ENCODE results near the gene RAPGEF4. TPM values are rescaled to one million over a fixed set of nuclear protein-coding genes. Genes with fewer than 3 reads are reported as not detected.

RAPGEF4 gene
- total RNA-seq, 1 experiment from 2014 or later, result not detected

DNA sequence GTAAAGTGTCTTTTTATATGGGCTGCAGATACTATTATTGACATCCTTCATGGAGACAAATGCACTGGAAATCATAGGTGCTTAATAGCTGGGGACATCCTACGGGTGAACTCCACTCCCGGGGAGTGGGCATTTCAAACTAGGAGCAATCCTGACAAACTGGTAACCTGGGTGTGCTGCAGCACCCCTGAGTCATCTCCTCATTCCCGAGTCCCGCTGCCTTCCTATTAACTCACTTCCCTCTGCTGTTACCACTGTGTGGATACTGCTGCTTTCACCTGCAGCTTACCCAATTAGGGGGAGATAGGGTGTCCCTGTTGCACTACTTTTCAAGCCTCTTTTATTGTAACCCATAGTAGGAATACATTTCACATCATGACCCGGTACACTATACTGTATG, 134.2 kb downstream of the RAPGEF4 start:
- Histone ChIP-seq H3K9me2 (ENCODE audit: insufficient read depth) (no peaks in the 10 kb centered on the region), H3K79me2 (ENCODE audit: low read depth) (no peaks in the 10 kb centered on the region), H4K20me1 (ENCODE audit: insufficient read depth) (no peaks in the 10 kb centered on the region), H3K9me3 (ENCODE audit: insufficient read depth, low read depth) (no peaks in the 10 kb centered on the region), H3F3A (ENCODE audit: insufficient read depth, low read depth) (peaks cover 7% of the 10 kb centered on the region), H3K4me3 (no peak overlapping the region), H3K27me3 (ENCODE audit: insufficient read depth, low read depth) (no peaks in the 10 kb centered on the region), H3K4me1 (replicated peaks; ENCODE audit: insufficient read depth) (peaks cover 7% of the 10 kb centered on the region), H3K27ac (no peak overlapping the region), H2AFZ (no peak overlapping the region; the same call in 1 of the 2 replicates), H3K4me2 (0 out of 2 replicates have a peak overlapping the region, but pooled peaks have one; percentile 10), H3K36me3 (ENCODE audit: low read depth) (no peaks in the 10 kb centered on the region)
- CTCF ChIA-PET, result interaction anchor here (0.9 to 1.5 kb wide), 2 partner anchors 10 to 62 kb away, joined by 3 to 5 read pairs; no protein-coding TSS in a partner anchor
- no TSS peak for BruUV-seq (replicated peaks)
- POLR2A ChIA-PET (ENCODE audit: unreplicated experiment), result interaction anchor here (0.6 kb wide), 1 partner anchor 1411 kb away, joined by 6 read pairs; no protein-coding TSS in a partner anchor
- peak; percentile 16 to 55 for DNase-seq
- TF ChIP-seq EZH2 (IDR thresholded peaks at IDR 0.05; ENCODE audit: low read depth) (no peak), CTCF (conservative IDR thresholded peaks at IDR 0.05) (no peak)
- intact Hi-C loops (cut with micrococcal nuclease; ENCODE audit: unreplicated experiment), result no loop called here

- H3K27me3 ChIP-seq (ENCODE audit: insufficient read depth, low read depth), result no peaks in the 10 kb centered on the region
- H3K4me1 ChIP-seq (replicated peaks; ENCODE audit: insufficient read depth), result peaks cover 7% of the 10 kb centered on the region
- TF ChIP-seq EZH2 (IDR thresholded peaks at IDR 0.05; ENCODE audit: low read depth) (no peak), CTCF (conservative IDR thresholded peaks at IDR 0.05) (no peak)
- H3K4me2 ChIP-seq, result no peak overlapping the region
- no peak for DNase-seq
- intact Hi-C loops (cut with micrococcal nuclease; ENCODE audit: unreplicated experiment), result no loop called here
- CTCF ChIA-PET, result interaction anchor here (0.7 to 1.5 kb wide), 2 partner anchors 60 to 61 kb away, joined by 3 to 5 read pairs; no protein-coding TSS in a partner anchor
- BruUV-seq (replicated peaks), result no TSS peak
- H2AFZ ChIP-seq, result no peak overlapping the region
- H3K79me2 ChIP-seq (ENCODE audit: low read depth), result no peaks in the 10 kb centered on the region
- no peak overlapping the region for H3K4me3 ChIP-seq
- no peak overlapping the region for H3K27ac ChIP-seq
- H3K36me3 ChIP-seq (ENCODE audit: low read depth), result no peaks in the 10 kb centered on the region
- peaks cover 7% of the 10 kb centered on the region for H3F3A ChIP-seq (ENCODE audit: insufficient read depth, low read depth)
- no peaks in the 10 kb centered on the region for H3K9me3 ChIP-seq (ENCODE audit: insufficient read depth, low read depth)
- H4K20me1 ChIP-seq (ENCODE audit: insufficient read depth), result no peaks in the 10 kb centered on the region
- no peaks in the 10 kb centered on the region for H3K9me2 ChIP-seq (ENCODE audit: insufficient read depth)
- POLR2A ChIA-PET (ENCODE audit: unreplicated experiment), result interaction anchor here (0.6 kb wide), 1 partner anchor 1410 kb away, joined by 6 read pairs; no protein-coding TSS in a partner anchor
Observed at GRCh38 chr2:172870396-172870795, 134.8 kb downstream of the RAPGEF4 start.

GRCh38 chr2:172877826-172878225, 142.2 kb downstream of the RAPGEF4 start:
- Histone ChIP-seq H3K36me3 (ENCODE audit: low read depth) (no peaks in the 10 kb centered on the region), H3K27ac (no peak overlapping the region), H3K4me2 (no peak overlapping the region), H3K27me3 (ENCODE audit: insufficient read depth, low read depth) (no peaks in the 10 kb centered on the region), H3K4me3 (no peak overlapping the region), H3K9me2 (ENCODE audit: insufficient read depth) (no peaks in the 10 kb centered on the region), H3K79me2 (ENCODE audit: low read depth) (no peaks in the 10 kb centered on the region), H3K9me3 (ENCODE audit: insufficient read depth, low read depth) (no peaks in the 10 kb centered on the region), H2AFZ (no peak overlapping the region), H3F3A (ENCODE audit: insufficient read depth, low read depth) (no peaks in the 10 kb centered on the region), H3K4me1 (replicated peaks; ENCODE audit: insufficient read depth) (no peaks in the 10 kb centered on the region), H4K20me1 (ENCODE audit: insufficient read depth) (no peaks in the 10 kb centered on the region)
- BruUV-seq (replicated peaks), result no TSS peak
- intact Hi-C loops (cut with micrococcal nuclease; ENCODE audit: unreplicated experiment), result no loop called here
- TF ChIP-seq CTCF (conservative IDR thresholded peaks at IDR 0.05) (no peak), EZH2 (IDR thresholded peaks at IDR 0.05; ENCODE audit: low read depth) (no peak)
- POLR2A ChIA-PET (ENCODE audit: unreplicated experiment), result interaction anchor here (0.6 kb wide), 1 partner anchor 658 kb away, joined by 3 read pairs; no protein-coding TSS in a partner anchor
- no peak for DNase-seq
- CTCF ChIA-PET, result interaction anchor here (0.6 kb wide), 2 partner anchors 32 to 74 kb away, joined by 3 to 4 read pairs; no protein-coding TSS in a partner anchor
